GM10266 (cell line): ENCODE data around the gene RPTOR.

Experiments
- DNase-seq: peaks from one replicate; pipeline ENCODE4 v3.0.0; 2012; ENCODE audit errors: extremely low spot score
- CTCF ChIP-seq: IDR thresholded peaks from 2 replicates; pipeline ENCODE4 v1.5.1; 2012; ENCODE audit warnings: mild to moderate bottlenecking, low read depth; ENCODE audit not compliant: control insufficient read depth, insufficient read depth; ENCODE audit errors: missing control alignments

RPTOR gene

GRCh38 chr17:80894439-80894721 lies 349.7 kb downstream of the RPTOR start:
- no peak for DNase-seq
- no peak for TF ChIP-seq CTCF

- TF ChIP-seq CTCF, result no peak
- DNase-seq, result no peak
These were observed 350.1 kb downstream of the RPTOR start for GRCh38 chr17:80894726-80895125.

- no peak for DNase-seq
- no peak for TF ChIP-seq CTCF
These were observed 350.7 kb downstream of the RPTOR start for GRCh38 chr17:80895366-80895765.

GRCh38 chr17:80898716-80899115 lies 354.1 kb downstream of the RPTOR start:
- TF ChIP-seq CTCF, result no peak

GRCh38 chr17:80899402-80900268 lies 355.0 kb downstream of the RPTOR start:
- TF ChIP-seq CTCF, result peak; percentile 53
- DNase-seq, result peak; percentile 76

More at GRCh38 chr17:80898716-80899115, 354.1 kb downstream of the RPTOR start:
- DNase-seq, result no peak

- DNase-seq, result peak; percentile 73
These were observed 356.7 kb downstream of the RPTOR start for GRCh38 chr17:80901319-80901718.

More at GRCh38 chr17:80901319-80901718, 356.7 kb downstream of the RPTOR start:
- no peak for TF ChIP-seq CTCF
